IMR-90 (cell line): ENCODE results near the gene ACTA2. TPM values are rescaled to one million over a fixed set of nuclear protein-coding genes. Genes with fewer than 3 reads are reported as not detected.

ENCODE experiments used
- ATAC-seq: fragments of 200-7000 bp; cut with Tn5 transposase; 2 replicates; pipeline ENCODE4 v1.9.1; 2020; ENCODE audit warnings: low read depth, mild to moderate bottlenecking, moderate library complexity
- BruUV-seq: library from RNA; stranded (reverse); fragments of 400-500 nt; replicated peaks from 2 replicates; lab custom pipeline; 2021; lab: Mats Ljungman, UMichigan
- CTCF ChIA-PET: fragments of 300-600 bp; formaldehyde crosslinking; extraction: SDS; loops from one replicate; lab custom pipeline; 2021; ENCODE audit warnings: antibody characterized with exemption; lab: Yijun Ruan, JAX
- POLR2A ChIA-PET: fragments of 300-600 bp; sonication (Branson Sonifier 250); formaldehyde crosslinking; loops from one replicate; lab custom pipeline; 2022; ENCODE audit warnings: antibody characterized with exemption; ENCODE audit not compliant: unreplicated experiment; lab: Charles Lee
- DNase-seq: peaks from one replicate; pipeline ENCODE4 v3.0.0; 2013
- H2AFZ ChIP-seq: replicated peaks from 2 replicates; pipeline ENCODE3; 2013; ENCODE audit warnings: low read length, mild to moderate bottlenecking; ENCODE audit not compliant: poor library complexity
- H2AK5ac ChIP-seq: 2 replicates; pipeline ENCODE4 v1.6.1; 2013; ENCODE audit warnings: low read depth, low read length, inconsistent platforms
- H2AK9ac ChIP-seq: replicated peaks from 2 replicates; pipeline ENCODE3; 2013; ENCODE audit warnings: mild to moderate bottlenecking, low read depth, low read length, moderate library complexity; ENCODE audit not compliant: poor library complexity
- H2BK120ac ChIP-seq: 2 replicates; pipeline ENCODE4 v1.6.1; 2013; ENCODE audit warnings: low read depth, low read length, inconsistent platforms
- H2BK15ac ChIP-seq: 3 replicates; pipeline ENCODE4 v1.6.1; 2013; ENCODE audit warnings: low read depth, low read length, inconsistent platforms
- H2BK20ac ChIP-seq: 2 replicates; pipeline ENCODE4 v1.6.1; 2013; ENCODE audit warnings: low read depth, mild to moderate bottlenecking, inconsistent platforms, low read length, moderate library complexity
- H2BK5ac ChIP-seq: 2 replicates; pipeline ENCODE4 v1.6.1; 2013; ENCODE audit warnings: mild to moderate bottlenecking, low read depth, low read length, inconsistent platforms; ENCODE audit not compliant: poor library complexity, severe bottlenecking
- H3K14ac ChIP-seq: replicated peaks from 2 replicates; pipeline ENCODE4 v1.6.1; 2013; ENCODE audit warnings: low read depth, low read length, inconsistent platforms
- H3K18ac ChIP-seq: 2 replicates; pipeline ENCODE4 v1.6.1; 2013; ENCODE audit warnings: low read depth, low read length, control low read depth
- H3K23ac ChIP-seq: 2 replicates; pipeline ENCODE4 v1.6.1; 2013; ENCODE audit warnings: low read depth, low read length, inconsistent platforms
- H3K27ac ChIP-seq: 2 replicates; pipeline ENCODE4 v1.5.1; 2013; ENCODE audit warnings: mild to moderate bottlenecking, control low read depth, low read length; ENCODE audit not compliant: insufficient read depth
- H3K27me3 ChIP-seq: 2 replicates; pipeline ENCODE4 v1.6.1; 2013; ENCODE audit warnings: low read length; ENCODE audit not compliant: control insufficient read depth, insufficient read depth
- H3K36me3 ChIP-seq: 2 replicates; pipeline ENCODE4 v1.6.1; 2013; ENCODE audit warnings: low read length, mixed read lengths; ENCODE audit not compliant: control insufficient read depth, insufficient read depth
- H3K4ac ChIP-seq: 2 replicates; pipeline ENCODE4 v1.6.1; 2013; ENCODE audit warnings: low read depth, low read length, inconsistent platforms
- H3K4me1 ChIP-seq: 2 replicates; pipeline ENCODE4 v1.6.1; 2013; ENCODE audit warnings: low read length, mixed read lengths; ENCODE audit not compliant: control insufficient read depth, insufficient read depth
- H3K4me2 ChIP-seq: 2 replicates; pipeline ENCODE4 v1.6.1; 2013; ENCODE audit warnings: low read depth, mild to moderate bottlenecking, control low read depth, low read length, moderate library complexity
- H3K4me3 ChIP-seq: 2 replicates; pipeline ENCODE4 v1.5.1; 2013; ENCODE audit warnings: low read depth, mild to moderate bottlenecking, control low read depth, low read length, moderate library complexity; ENCODE audit not compliant: insufficient read depth
- H3K56ac ChIP-seq: 2 replicates; pipeline ENCODE4 v1.6.1; 2013; ENCODE audit warnings: low read length, inconsistent platforms; ENCODE audit not compliant: insufficient read depth; ENCODE audit errors: extremely low read depth
- H3K79me1 ChIP-seq, 2 experiments: 2 replicates each; pipeline ENCODE4 v1.6.1; 2013; ENCODE audit warnings: low read length in 2 of 2, inconsistent platforms in 1 of 2, low read depth in 1 of 2
- H3K9ac ChIP-seq: 2 replicates; pipeline ENCODE4 v1.6.1; 2013; ENCODE audit warnings: low read depth, low read length, control low read depth
- H3K9me1 ChIP-seq: 2 replicates; pipeline ENCODE4 v1.6.1; 2013; ENCODE audit warnings: low read length, inconsistent platforms; ENCODE audit not compliant: insufficient read depth
- H3K9me3 ChIP-seq: 2 replicates; pipeline ENCODE4 v1.6.1; 2013; ENCODE audit warnings: low read length; ENCODE audit not compliant: control insufficient read depth, insufficient read depth
- H4K20me1 ChIP-seq: 2 replicates; pipeline ENCODE4 v1.6.1; 2013; ENCODE audit warnings: low read length, inconsistent platforms; ENCODE audit not compliant: insufficient read depth
- H4K5ac ChIP-seq: 2 replicates; pipeline ENCODE4 v1.6.1; 2013; ENCODE audit warnings: mild to moderate bottlenecking, low read depth, low read length, control low read depth
- H4K8ac ChIP-seq, 2 experiments: 2 replicates each; pipeline ENCODE4 v1.6.1; 2013; ENCODE audit warnings: low read depth in 2 of 2, low read length in 2 of 2, control low read depth in 1 of 2, inconsistent platforms in 1 of 2
- H4K91ac ChIP-seq: 2 replicates; pipeline ENCODE4 v1.6.1; 2013; ENCODE audit warnings: low read depth, low read length, inconsistent platforms; ENCODE audit not compliant: insufficient read depth
- BHLHE40 ChIP-seq: fragments of 150-350 bp; IDR thresholded peaks from 2 replicates; pipeline ENCODE4 v1.6.1; 2016; ENCODE audit warnings: mild to moderate bottlenecking, low read depth, low read length
- CEBPB ChIP-seq: IDR thresholded peaks from 2 replicates; pipeline ENCODE4 v1.6.1; 2012; ENCODE audit warnings: low read depth, low read length, improper control_type of control experiment
- CHD1 ChIP-seq: IDR thresholded peaks from 2 replicates; pipeline ENCODE4 v1.6.1; 2012; ENCODE audit warnings: low read depth, low read length, improper control_type of control experiment
- CTCF ChIP-seq: conservative IDR thresholded peaks from 2 replicates; pipeline ENCODE4 v1.5.1; 2012; ENCODE audit warnings: mild to moderate bottlenecking, low read depth, low read length, improper control_type of control experiment
- ELK1 ChIP-seq: fragments of 150-350 bp; IDR thresholded peaks from 2 replicates; pipeline ENCODE4 v1.6.1; 2016; ENCODE audit warnings: low read depth, mild to moderate bottlenecking, low read length, moderate library complexity, borderline replicate concordance
- MAZ ChIP-seq: IDR thresholded peaks from 2 replicates; pipeline ENCODE4 v1.6.1; 2012; ENCODE audit warnings: low read depth, mild to moderate bottlenecking, low read length, improper control_type of control experiment, moderate library complexity, borderline replicate concordance
- MXI1 ChIP-seq: IDR thresholded peaks from 2 replicates; pipeline ENCODE4 v1.6.1; 2012; ENCODE audit warnings: low read depth, mild to moderate bottlenecking, low read length, moderate library complexity, borderline replicate concordance
- NFE2L2 ChIP-seq: fragments of 150-350 bp; IDR thresholded peaks from 2 replicates; pipeline ENCODE4 v1.6.1; 2016; ENCODE audit warnings: low read depth, mild to moderate bottlenecking, low read length
- POLR2A ChIP-seq: IDR thresholded peaks from 2 replicates; pipeline ENCODE4 v1.6.1; 2012; ENCODE audit warnings: mild to moderate bottlenecking, low read depth, low read length
- RAD21 ChIP-seq: IDR thresholded peaks from 2 replicates; pipeline ENCODE4 v1.6.1; 2012; ENCODE audit warnings: low read length, improper control_type of control experiment
- RFX5 ChIP-seq: IDR thresholded peaks from 2 replicates; pipeline ENCODE4 v1.8.0; 2012; ENCODE audit warnings: low read depth, mild to moderate bottlenecking, low read length, moderate library complexity
- SMC3 ChIP-seq: fragments of 150-350 bp; IDR thresholded peaks from 2 replicates; pipeline ENCODE4 v1.6.1; 2016; ENCODE audit warnings: low read depth, mild to moderate bottlenecking, antibody characterized with exemption, low read length, moderate library complexity
- USF2 ChIP-seq: fragments of 150-350 bp; IDR thresholded peaks from 2 replicates; pipeline ENCODE4 v1.6.1; 2017; ENCODE audit warnings: mild to moderate bottlenecking, antibody characterized with exemption, low read length, low read depth
- dilution Hi-C: fragments of 300-500 bp; cut with HindIII; formaldehyde crosslinking; loops from one replicate; pipeline ENCODE4 v1.14.3; 2018; ENCODE audit warnings: low sequenced_read_pairs; ENCODE audit not compliant: unreplicated experiment
- in situ Hi-C: fragments of 300-500 bp; cut with MboI; formaldehyde crosslinking; loops from 3 replicates; pipeline ENCODE4 v1.14.3; 2019; ENCODE audit warnings: low sequenced_read_pairs, inconsistent platforms, mixed read lengths
- intact Hi-C: fragments of 100-400 bp; cut with micrococcal nuclease; formaldehyde crosslinking; loops from 2 replicates; pipeline ENCODE4 v1.10.0; 2022
- polyA plus RNA-seq, 3 experiments: library from polyadenylated mRNA; depleted of rRNA; stranded (reverse); fragments of >200 nt; gene quantifications; 2 replicates each; pipeline ENCODE4 v1.2.3, GENCODE V29; 2012; ENCODE audit warnings: low replicate concordance in 1 of 3
- total RNA-seq: library from RNA; depleted of rRNA; stranded (reverse); fragments of >200 nt; gene quantifications from 2 replicates; pipeline ENCODE4 v1.2.3, GENCODE V29; 2012

ACTA2 gene
- total and polyA plus RNA-seq, 2 of the 4 experiments (the other 2 are of a cell fraction), result 978 to 1,235 TPM

- no peak overlapping the region for H3K14ac ChIP-seq
- peak overlapping the region; percentile 72; the same call in 1 of the 2 replicates for H4K5ac ChIP-seq
- H3K4me3 ChIP-seq, result no peak overlapping the region
- no peak overlapping the region for H2BK15ac ChIP-seq
- no peaks in the 10 kb centered on the region for H3K27me3 ChIP-seq
- H4K20me1 ChIP-seq, result no peaks in the 10 kb centered on the region
- no peak overlapping the region for H3K4me2 ChIP-seq
- no peaks in the 10 kb centered on the region for H3K9me3 ChIP-seq
- no peak overlapping the region for H3K18ac ChIP-seq
- H4K8ac ChIP-seq, result peak overlapping the region in 1 of 2 experiments; percentile 17; a peak in 2 of 4 replicates
- H2BK120ac ChIP-seq, result no peak overlapping the region
- ATAC-seq (no peak), DNase-seq (no peak)
- H2AK5ac ChIP-seq, result no peak overlapping the region
- H3K36me3 ChIP-seq, result peaks cover 20% of the 10 kb centered on the region
- H3K56ac ChIP-seq, result no peak overlapping the region
- CTCF ChIA-PET, result interaction anchor here (0.7 to 1.0 kb wide), 2 partner anchors 9 to 302 kb away, joined by 3 read pairs; no protein-coding TSS in a partner anchor
- H3K27ac ChIP-seq, result no peak overlapping the region
- TF ChIP-seq USF2, result no peak
- no peak for TF ChIP-seq POLR2A
- no peak for TF ChIP-seq MAZ
- no peak for TF ChIP-seq RFX5
- no peak for TF ChIP-seq BHLHE40
- TF ChIP-seq RAD21, result no peak
- TF ChIP-seq CTCF, result no peak
- no peak for TF ChIP-seq CHD1
- TF ChIP-seq MXI1, result no peak
- TF ChIP-seq CEBPB, result no peak
- no peak for TF ChIP-seq SMC3
- TF ChIP-seq NFE2L2, result no peak
- no peak for TF ChIP-seq ELK1
- H2BK20ac ChIP-seq, result no peak overlapping the region
- peaks cover 26 to 66% of the 10 kb centered on the region in 2 experiments for H3K79me1 ChIP-seq
- intact Hi-C loops (no loop called here), in situ Hi-C loops (no loop called here), dilution Hi-C loops (no loop called here)
- POLR2A ChIA-PET, result interaction anchor here (0.6 kb wide), 1 partner anchor 19 kb away, joined by 3 read pairs; no protein-coding TSS in a partner anchor
- no peak overlapping the region for H4K91ac ChIP-seq
- H2BK5ac ChIP-seq, result peak overlapping the region; percentile 71
- H3K4me1 ChIP-seq, result peaks cover 24% of the 10 kb centered on the region
- BruUV-seq, result no TSS peak
- H2AK9ac ChIP-seq, result no peak overlapping the region
- no peak overlapping the region; the same call in 1 of the 2 replicates for H3K4ac ChIP-seq
- H2AFZ ChIP-seq, result no peak overlapping the region
- H3K9ac ChIP-seq, result no peak overlapping the region
- peaks cover 22% of the 10 kb centered on the region for H3K9me1 ChIP-seq
- no peak overlapping the region; the same call in 1 of the 2 replicates for H3K23ac ChIP-seq
These were observed 36.3 kb downstream of the ACTA2 start for GRCh38 chr10:88916231-88916630.
